Cerebellar cortex (tissue), 1 donor: ENCODE data around the gene ELOB.
"Not testable (repeated sequence)": the region's sequence is repeated elsewhere in the genome, so short reads cannot be mapped to it uniquely, and the experiment has no call there.

Experiments used
- DNase-seq: peaks from one replicate; pipeline ENCODE4 v3.0.0-alpha.2; 2015; ENCODE audit warnings: low spot score

ELOB gene

DNA sequence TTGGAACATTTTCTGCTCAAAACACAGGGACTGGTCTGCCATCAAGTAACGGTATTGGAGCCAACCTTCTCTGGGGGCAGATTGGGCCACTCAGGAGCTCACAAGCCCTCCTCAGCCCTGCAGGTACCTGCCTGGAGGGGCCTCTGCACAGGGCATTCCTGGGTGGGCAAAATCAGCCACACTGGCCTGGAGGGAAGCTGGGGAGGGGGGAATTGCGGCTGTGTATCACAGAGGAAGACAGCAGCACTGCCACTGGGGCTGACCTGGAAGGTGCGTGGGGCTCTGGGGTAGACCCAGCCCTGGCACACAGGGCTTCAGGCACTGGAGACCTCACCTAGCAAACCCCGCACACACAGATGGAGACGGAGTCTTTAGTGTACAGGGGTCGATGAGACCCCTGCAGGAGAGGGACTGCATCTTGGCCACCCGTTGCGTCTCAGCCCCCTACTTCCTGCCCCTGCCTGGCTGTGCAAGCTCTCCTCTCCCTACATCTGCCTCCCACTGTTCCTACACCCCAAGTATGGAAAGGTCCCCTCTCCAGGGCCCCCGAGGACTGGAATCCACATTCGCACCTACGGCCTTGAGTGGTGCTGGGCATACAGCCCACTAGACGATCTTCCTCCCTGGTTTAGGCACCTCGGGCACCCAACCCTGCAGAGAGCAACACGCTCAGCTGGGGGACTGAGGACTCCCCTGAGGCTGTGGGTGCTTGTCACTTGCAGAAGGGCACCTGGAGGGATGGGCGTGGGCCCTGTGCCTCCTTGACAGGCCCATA, 31.8 kb downstream of the ELOB start:
- DNase-seq = no peak

- DNase-seq = no peak
These were observed 32.4 kb downstream of the ELOB start for GRCh38 chr16:2744711-2745110.

GRCh38 chr16:2743007-2743810, 33.9 kb downstream of the ELOB start:
- DNase-seq = no peak

DNA sequence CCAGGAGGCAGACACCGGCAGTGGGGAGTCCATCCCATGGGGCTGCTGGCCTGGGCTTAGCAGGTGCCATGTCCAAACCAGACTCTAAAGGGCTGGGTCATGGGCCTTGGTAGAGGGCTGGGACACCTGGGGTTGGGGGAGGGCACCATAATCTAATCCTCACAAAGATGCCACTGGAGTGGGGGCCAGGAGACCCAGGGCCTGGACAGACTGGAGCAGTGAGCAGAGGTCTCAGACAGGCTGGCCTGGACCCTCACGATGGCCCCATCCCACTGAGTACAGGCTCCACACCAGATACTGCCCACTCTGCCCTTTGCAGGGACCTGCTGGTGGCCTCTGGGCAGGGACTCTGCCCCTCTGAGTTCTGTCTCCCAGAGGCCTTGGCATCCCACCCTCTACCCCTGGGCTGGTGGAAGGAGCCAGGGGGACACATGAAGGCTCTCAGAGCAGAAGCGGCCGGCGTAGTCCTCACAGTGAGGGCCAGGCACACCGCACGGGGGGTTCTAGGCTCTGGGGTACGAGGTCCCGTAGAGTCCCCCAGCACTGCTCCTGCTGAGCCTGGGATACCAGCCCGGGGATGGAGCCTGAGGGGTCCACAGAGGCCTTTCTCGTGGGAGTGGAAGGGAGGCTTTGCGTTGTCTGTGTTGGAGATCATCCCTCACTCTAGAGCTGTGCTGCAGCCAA, 34.6 kb downstream of the ELOB start:
- DNase-seq = no peak

DNA sequence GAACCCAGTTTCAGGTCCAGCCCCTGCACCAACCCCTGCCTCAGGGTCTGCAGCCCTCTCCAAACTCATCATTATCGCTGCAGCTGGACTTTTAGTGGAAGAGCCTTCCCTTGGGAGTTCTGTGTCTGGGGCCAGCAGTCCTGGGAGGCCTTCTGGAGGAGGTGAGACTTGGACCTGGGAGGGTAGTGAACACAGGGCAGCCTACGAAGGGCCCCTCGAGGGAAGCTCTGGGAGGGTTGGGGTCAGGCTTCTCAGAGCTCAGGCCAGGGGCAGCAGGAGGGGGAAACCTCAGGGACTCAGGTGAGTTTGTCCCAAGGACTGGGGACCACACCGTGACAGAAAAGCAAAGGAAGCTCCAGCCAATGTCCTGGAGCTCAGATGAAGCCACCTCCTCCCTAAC, 35.9 kb downstream of the ELOB start:
- no peak for DNase-seq

GRCh38 chr16:2740476-2740875, 36.6 kb downstream of the ELOB start:
- no peak for DNase-seq

- DNase-seq = no peak
These were observed 37.3 kb downstream of the ELOB start for GRCh38 chr16:2739625-2740430.

DNA sequence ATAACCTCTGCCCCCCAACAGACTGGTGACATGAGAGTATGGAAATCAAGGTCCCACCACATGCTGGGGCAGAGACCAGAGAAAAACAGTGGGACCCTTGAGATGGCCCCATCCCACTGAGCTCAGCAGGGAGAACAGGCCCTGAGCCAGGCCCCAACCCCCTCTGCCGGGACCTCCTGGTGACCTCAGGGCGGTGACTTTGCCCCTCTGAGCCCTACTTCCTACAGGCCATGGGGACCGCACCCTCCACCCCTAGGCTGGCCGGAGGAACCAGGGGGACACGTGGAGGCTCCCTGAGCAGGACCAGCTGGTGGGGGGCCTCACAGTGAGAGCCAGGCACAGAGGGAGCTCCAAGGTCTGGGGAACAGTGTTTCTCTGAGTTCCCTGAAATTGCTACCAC, 38.5 kb downstream of the ELOB start:
- DNase-seq = no peak

GRCh38 chr16:2737895-2738418, 39.1 kb downstream of the ELOB start:
- no peak for DNase-seq

DNA sequence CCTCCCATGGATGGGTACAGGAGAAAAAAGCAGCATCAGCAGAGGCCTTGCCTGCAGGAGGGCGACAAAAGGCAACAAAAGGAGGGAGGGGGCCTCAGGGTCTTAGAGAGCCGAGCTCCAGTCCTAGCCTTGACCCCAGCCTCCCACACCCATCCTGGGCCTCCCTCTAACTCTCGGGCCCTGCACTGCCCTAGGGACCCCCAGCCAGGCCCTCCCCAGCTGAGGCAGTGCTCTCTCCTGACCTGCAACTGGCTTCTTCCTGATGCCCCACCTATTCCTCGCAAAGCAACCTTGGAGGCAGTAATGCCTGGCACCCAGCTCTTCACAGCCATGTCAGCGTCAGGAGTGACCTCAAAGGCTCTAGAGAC, 39.9 kb downstream of the ELOB start:
- no peak for DNase-seq

DNA sequence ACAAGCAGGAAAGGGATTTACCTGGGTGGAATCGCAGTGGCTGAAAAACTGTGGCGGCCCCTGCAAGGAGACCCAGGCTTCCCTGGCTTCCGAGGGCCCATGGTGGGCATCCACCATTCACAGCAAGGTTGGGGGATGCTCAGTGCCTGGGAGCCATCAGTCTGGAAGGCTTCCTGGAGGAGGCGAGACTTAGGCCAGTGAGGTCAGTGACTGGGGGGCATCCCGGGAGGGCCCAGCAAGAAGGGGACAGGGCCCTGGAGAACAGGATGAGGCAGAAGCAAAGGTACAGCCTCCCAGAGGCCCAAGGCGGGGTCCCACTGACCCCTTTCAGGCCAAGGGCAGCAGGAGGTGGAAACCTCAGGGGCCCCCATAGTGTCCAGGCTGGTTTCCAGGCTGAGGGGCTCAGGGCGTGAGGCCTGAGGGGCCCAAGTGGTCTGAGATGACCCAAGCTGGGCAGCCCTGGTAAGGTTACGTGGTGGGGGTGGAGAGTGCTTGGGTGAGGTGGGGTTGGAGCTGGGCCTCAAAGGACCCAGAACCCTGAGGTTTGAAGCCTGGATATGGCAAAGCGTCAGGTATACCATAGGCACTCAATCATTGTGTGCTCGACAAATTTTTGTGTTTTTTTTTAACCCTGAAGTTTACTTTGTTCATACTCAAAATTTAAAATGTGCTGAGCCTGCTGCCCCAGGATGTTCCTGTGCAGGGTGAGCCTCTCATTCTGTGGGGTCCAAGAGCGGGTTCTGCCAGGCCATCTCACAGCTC, 40.4 kb downstream of the ELOB start:
- DNase-seq = no peak

GRCh38 chr16:2734844-2735515, 42.1 kb downstream of the ELOB start:
- no peak for DNase-seq

- DNase-seq = no peak
These were observed 49.0 kb downstream of the ELOB start for GRCh38 chr16:2728034-2728433.

DNA sequence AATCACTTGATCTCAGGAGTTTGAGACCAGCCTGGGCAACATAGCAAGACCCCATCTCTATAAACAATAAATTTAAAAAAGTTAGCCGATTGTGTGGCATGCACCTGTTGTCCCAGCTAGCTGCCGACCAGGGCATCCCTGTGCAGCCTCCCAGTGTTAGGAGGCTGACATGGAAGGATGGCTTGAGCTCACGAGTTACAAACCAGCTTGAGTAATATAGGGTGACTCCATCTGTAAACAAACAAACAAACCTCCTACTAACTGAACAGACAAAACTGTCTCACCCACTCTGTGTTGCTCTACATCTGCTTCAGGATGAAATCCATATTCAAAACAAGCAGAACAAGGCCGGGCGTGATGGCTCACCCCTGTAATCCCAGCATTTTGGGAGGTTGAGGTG, 50.2 kb downstream of the ELOB start:
- no peak for DNase-seq

GRCh38 chr16:2724816-2725348, 52.2 kb downstream of the ELOB start:
- DNase-seq = no peak

DNA sequence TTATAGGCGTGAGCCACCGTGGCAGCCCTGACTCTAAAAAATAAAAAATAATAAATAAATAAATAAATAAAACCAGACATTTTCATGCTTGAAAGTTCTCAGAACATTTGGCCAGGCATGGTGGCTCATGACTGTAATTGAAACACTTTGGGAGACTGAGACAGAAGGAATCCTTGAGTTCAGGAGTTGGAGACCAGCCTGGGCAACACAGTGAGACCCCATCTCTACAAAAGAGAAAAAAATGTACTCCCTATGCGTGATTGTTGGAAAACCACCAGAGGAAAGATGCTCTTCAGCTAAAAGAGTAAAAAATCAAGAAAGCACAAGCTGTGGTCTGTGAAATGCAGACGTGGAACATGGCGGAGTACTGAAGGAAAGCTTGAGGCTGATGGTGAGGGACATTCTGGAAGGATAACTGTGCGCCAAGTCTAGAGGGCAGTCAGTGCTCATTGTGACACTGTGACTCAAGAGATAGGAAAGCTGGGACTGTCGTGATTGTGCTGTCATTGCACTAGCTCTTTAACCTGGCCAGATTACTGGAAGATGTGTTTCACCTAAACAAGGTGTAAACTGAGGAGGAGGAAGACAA, 52.9 kb downstream of the ELOB start:
- no peak for DNase-seq

GRCh38 chr16:2721634-2722173, 55.4 kb downstream of the ELOB start:
- DNase-seq = not testable (repeated sequence)
